Endothelial cell of umbilical vein (primary cell): ENCODE measurements around the gene DHX35. TPM values are rescaled to one million over a fixed set of nuclear protein-coding genes. Genes with fewer than 3 reads are reported as not detected.

ENCODE experiments used
- BruUV-seq: library from RNA; stranded (reverse); fragments of 400-500 nt; replicated peaks from 2 replicates; lab custom pipeline; 2021; lab: Mats Ljungman, UMichigan
- CTCF ChIA-PET: fragments of 300-600, 350-600 bp; sonication (Branson Sonifier 250); formaldehyde crosslinking; loops from one replicate; lab custom pipeline; 2021; ENCODE audit warnings: antibody characterized with exemption, inconsistent platforms; lab: Charles Lee
- POLR2A ChIA-PET: fragments of 300-600, 350-600 bp; sonication (Branson Sonifier 250); formaldehyde crosslinking; loops from one replicate; lab custom pipeline; 2021; ENCODE audit warnings: antibody characterized with exemption, inconsistent platforms; lab: Charles Lee
- DNase-seq: peaks from one replicate; pipeline ENCODE4 v3.0.0-alpha.2; 2011; ENCODE audit warnings: low read depth, low spot score
- FAIRE-seq: peaks from 2 replicates; lab custom pipeline; 2011; peaks lifted over from hg19 to GRCh38; lab: Jason Lieb, UNC
- H2AFZ ChIP-seq: 2 replicates; pipeline ENCODE4 v1.6.0; 2012; ENCODE audit warnings: low read depth, low read length, control low read depth, inconsistent platforms
- H3K27ac ChIP-seq: 2 replicates; pipeline ENCODE4 v1.5.1; 2011; ENCODE audit warnings: low read depth, mild to moderate bottlenecking, control low read depth, low read length, moderate library complexity; ENCODE audit not compliant: insufficient read depth
- H3K27me3 ChIP-seq, 2 experiments: 2 replicates each; pipeline versions ENCODE4 v1.6.0 to v1.6.1; 2011; ENCODE audit warnings: low read length in 2 of 2, mixed read lengths in 1 of 2; ENCODE audit not compliant: control insufficient read depth in 2 of 2, insufficient read depth in 2 of 2
- H3K36me3 ChIP-seq, 2 experiments: 2 replicates in 1 of 2; 3 replicates in 1 of 2; pipeline ENCODE4 v1.5.1; 2011; ENCODE audit warnings: low read length in 2 of 2, mild to moderate bottlenecking in 1 of 2, moderate library complexity in 1 of 2; ENCODE audit not compliant: control insufficient read depth in 2 of 2, insufficient read depth in 2 of 2; ENCODE audit errors: extremely low read depth in 1 of 2
- H3K4me1 ChIP-seq: 3 replicates; pipeline ENCODE4 v1.5.1; 2011; ENCODE audit warnings: mild to moderate bottlenecking, low read length; ENCODE audit not compliant: control insufficient read depth, insufficient read depth; ENCODE audit errors: extremely low read depth
- H3K4me2 ChIP-seq: 2 replicates; pipeline ENCODE4 v1.6.1; 2011; ENCODE audit warnings: low read length, control low read depth, mixed read lengths; ENCODE audit not compliant: insufficient read depth
- H3K4me3 ChIP-seq, 3 experiments: fragments of 200-600 bp in 1 of 3; sonication (generic), shearing (Covaris generic) in 1 of 3; replicated peaks in 1 of 3; 2 replicates each; pipeline ENCODE4 v1.5.1; 2011 to 2016; ENCODE audit warnings: control low read depth in 3 of 3, low read length in 3 of 3, mild to moderate bottlenecking in 2 of 3, inconsistent platforms in 1 of 3, low read depth in 1 of 3, moderate library complexity in 1 of 3; ENCODE audit not compliant: insufficient read depth in 1 of 3
- H3K79me2 ChIP-seq: 2 replicates; pipeline ENCODE4 v1.6.0; 2012; ENCODE audit warnings: low read length, inconsistent platforms; ENCODE audit not compliant: control insufficient read depth, insufficient read depth
- H3K9ac ChIP-seq: replicated peaks from 2 replicates; pipeline ENCODE3; 2011; ENCODE audit warnings: low read length, control low read depth; ENCODE audit not compliant: insufficient read depth; ENCODE audit errors: extremely low read depth
- H3K9me1 ChIP-seq: replicated peaks from 3 replicates; pipeline ENCODE4 v1.6.0; 2011; ENCODE audit warnings: mild to moderate bottlenecking, low read length; ENCODE audit not compliant: control insufficient read depth, insufficient read depth; ENCODE audit errors: extremely low read depth
- H3K9me3 ChIP-seq: replicated peaks from 2 replicates; pipeline ENCODE4 v1.5.1; 2012; ENCODE audit warnings: low read length, inconsistent platforms; ENCODE audit not compliant: control insufficient read depth, insufficient read depth
- H4K20me1 ChIP-seq: replicated peaks from 2 replicates; pipeline ENCODE3; 2011; ENCODE audit warnings: mild to moderate bottlenecking, low read length; ENCODE audit not compliant: control insufficient read depth, insufficient read depth; ENCODE audit errors: extremely low read depth
- JUN ChIP-seq: IDR thresholded peaks from 2 replicates; pipeline ENCODE4 v1.6.1; 2011; ENCODE audit warnings: borderline replicate concordance, low read depth; ENCODE audit not compliant: insufficient read length, insufficient read depth
- MAX ChIP-seq: IDR thresholded peaks from 2 replicates; pipeline ENCODE4 v1.6.1; 2011; ENCODE audit not compliant: insufficient read depth, insufficient read length
- POLR2AphosphoS5 ChIP-seq: IDR thresholded peaks from 2 replicates; pipeline ENCODE4 v1.6.1; 2012; ENCODE audit warnings: low read depth, mild to moderate bottlenecking, control low read depth, low read length, moderate library complexity; ENCODE audit not compliant: insufficient read depth
- dilution Hi-C: fragments of 300-500 bp; cut with MboI; formaldehyde crosslinking; loops from one replicate; pipeline ENCODE4 v1.15.0; 2019; ENCODE audit warnings: low sequenced_read_pairs; ENCODE audit not compliant: extremely low pct_ligation_motif_present
- intact Hi-C: fragments of 100-400 bp; cut with micrococcal nuclease; formaldehyde crosslinking; loops from one replicate; pipeline ENCODE4 v1.10.0; 2022
- polyA plus RNA-seq, 4 experiments: library from polyadenylated mRNA; depleted of rRNA in 3 of 4; stranded (reverse) in 3 of 4; unstranded in 1 of 4; fragments of >200 nt; gene quantifications; 2 replicates each; pipeline versions ENCODE4 v1.2.1 to v1.2.3, GENCODE V29; 2011 to 2012; ENCODE audit warnings: missing spikeins in 1 of 4
- total RNA-seq: library from RNA; stranded (reverse); gene quantifications from 2 replicates; pipeline ENCODE4 v1.2.3, GENCODE V29; 2021
- TF ChIP-seq, protein P1 (sequence below), 2 donors: IDR thresholded peaks; 1 replicate in 1 of 2; 2 replicates in 1 of 2; pipeline ENCODE4 v1.5.1; 2011; ENCODE audit warnings: low read length in 2 of 2, mild to moderate bottlenecking in 2 of 2, moderate library complexity in 2 of 2, control low read depth in 1 of 2, inconsistent platforms in 1 of 2, low read depth in 1 of 2; ENCODE audit not compliant: insufficient read depth in 1 of 2; ENCODE audit errors: extremely low read depth in 1 of 2

DHX35 gene
- total and polyA plus RNA-seq, 2 donors (not counting 3 experiments of a cell fraction or from before 2014, with no cell fraction given), result 10.0 to 13.0 TPM

GRCh38 chr20:39066471-39067242, 104.5 kb downstream of the DHX35 start:
- intact Hi-C loops, result no loop called here
- no peak overlapping the region for H3K9ac ChIP-seq
- CTCF ChIA-PET, result interaction anchor here (1.0 to 7.5 kb wide), 3 partner anchors 15 to 141 kb away, joined by 3 to 50 read pairs (median 3); partner anchors contain the start of gene FAM83D
- peaks cover 1 to 3% of the 10 kb centered on the region in 2 experiments for H3K27me3 ChIP-seq
- dilution Hi-C loops, result no loop called here
- BruUV-seq, result no TSS peak
- no peak overlapping the region for H3K4me2 ChIP-seq
- no peak overlapping the region for H3K4me3 ChIP-seq
- H3K9me3 ChIP-seq, result no peaks in the 10 kb centered on the region
- H3K4me1 ChIP-seq, result no peaks in the 10 kb centered on the region
- H4K20me1 ChIP-seq, result no peaks in the 10 kb centered on the region
- H2AFZ ChIP-seq, result no peak overlapping the region
- POLR2A ChIA-PET, result no interaction called here
- TF ChIP-seq MAX, result no peak
- no peak for TF ChIP-seq POLR2AphosphoS5
- no peak for TF ChIP-seq JUN
- TF ChIP-seq, protein P1, sequence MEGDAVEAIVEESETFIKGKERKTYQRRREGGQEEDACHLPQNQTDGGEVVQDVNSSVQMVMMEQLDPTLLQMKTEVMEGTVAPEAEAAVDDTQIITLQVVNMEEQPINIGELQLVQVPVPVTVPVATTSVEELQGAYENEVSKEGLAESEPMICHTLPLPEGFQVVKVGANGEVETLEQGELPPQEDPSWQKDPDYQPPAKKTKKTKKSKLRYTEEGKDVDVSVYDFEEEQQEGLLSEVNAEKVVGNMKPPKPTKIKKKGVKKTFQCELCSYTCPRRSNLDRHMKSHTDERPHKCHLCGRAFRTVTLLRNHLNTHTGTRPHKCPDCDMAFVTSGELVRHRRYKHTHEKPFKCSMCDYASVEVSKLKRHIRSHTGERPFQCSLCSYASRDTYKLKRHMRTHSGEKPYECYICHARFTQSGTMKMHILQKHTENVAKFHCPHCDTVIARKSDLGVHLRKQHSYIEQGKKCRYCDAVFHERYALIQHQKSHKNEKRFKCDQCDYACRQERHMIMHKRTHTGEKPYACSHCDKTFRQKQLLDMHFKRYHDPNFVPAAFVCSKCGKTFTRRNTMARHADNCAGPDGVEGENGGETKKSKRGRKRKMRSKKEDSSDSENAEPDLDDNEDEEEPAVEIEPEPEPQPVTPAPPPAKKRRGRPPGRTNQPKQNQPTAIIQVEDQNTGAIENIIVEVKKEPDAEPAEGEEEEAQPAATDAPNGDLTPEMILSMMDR (IDR thresholded peaks at IDR 0.05; ENCODE audit: extremely low read depth in 1 of 2, insufficient read depth in 1 of 2, low read depth in 1 of 2, low read length in 2 of 2), result peak in 1 of 2 donors; percentile 4
- H3K79me2 ChIP-seq, result no peaks in the 10 kb centered on the region
- no peaks in the 10 kb centered on the region for H3K9me1 ChIP-seq
- DNase-seq, result no peak
- FAIRE-seq, result no peak
- no peaks in the 10 kb centered on the region for H3K36me3 ChIP-seq
- no peak overlapping the region for H3K27ac ChIP-seq
